ENCODE data around the gene BAHCC1. TPM values are rescaled to one million over a fixed set of nuclear protein-coding genes. Genes with fewer than 3 reads are reported as not detected.

Gene BAHCC1
- total and polyA plus RNA-seq, 9 of the 15 experiments (the other 6 are each of a cell fraction or from before 2014, with no cell fraction given) = 0.14 to 26.9 (median 5.0) TPM

DNA sequence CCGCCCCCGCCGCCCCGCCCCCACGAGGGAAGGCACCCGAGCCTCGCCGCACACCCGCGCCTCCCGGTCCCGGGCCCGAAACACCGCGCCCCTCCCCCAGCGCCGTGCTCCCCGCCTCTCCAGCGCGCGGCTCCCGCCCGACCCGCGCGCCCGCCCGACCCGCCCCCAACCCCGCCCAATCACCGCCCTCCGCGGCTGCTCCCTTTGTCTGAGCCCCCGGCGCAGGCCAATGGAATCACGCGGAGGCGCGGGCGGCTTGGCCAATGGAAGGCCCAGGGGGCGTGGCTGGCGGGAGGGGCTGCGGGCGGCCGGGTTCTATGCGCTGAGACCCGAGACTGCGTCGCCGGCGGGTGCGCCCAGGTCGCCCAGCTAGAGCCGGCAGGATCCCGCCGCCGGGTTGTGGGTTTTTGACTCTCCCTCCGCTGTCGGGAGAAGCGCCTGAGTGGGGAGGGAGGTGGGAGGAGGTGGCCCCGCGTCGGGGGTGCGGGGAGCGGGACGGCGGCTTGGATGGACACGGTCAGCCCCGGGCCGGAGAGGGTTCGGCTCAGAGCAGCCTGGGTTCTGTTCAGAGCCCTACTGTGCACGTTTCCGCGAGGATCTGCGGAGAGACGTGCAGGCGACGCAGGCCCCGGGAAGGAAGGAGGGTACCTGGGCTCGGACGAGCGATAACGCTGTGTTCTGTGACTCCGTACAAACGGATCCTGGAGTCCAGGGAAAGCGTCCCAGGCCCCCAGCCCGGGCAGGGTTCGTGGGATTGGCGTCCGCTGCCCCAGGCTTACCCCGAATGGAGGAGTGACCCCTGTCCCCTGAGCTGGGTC, 49.0 kb upstream of the BAHCC1 start (continued):
- TF ChIP-seq SMARCC2 (IDR thresholded peaks at IDR 0.05; ENCODE audit: low read depth) (no peak), KLF1 (tag; IDR thresholded peaks at IDR 0.05) (no peak), ZNF408 (CRISPR knock-in tag; IDR thresholded peaks at IDR 0.05; ENCODE audit: low read depth) (no peak), FIP1L1 (IDR thresholded peaks at IDR 0.05; ENCODE audit: low read depth, low read length, poor library complexity, severe bottlenecking) (no peak), ZKSCAN3 (CRISPR knock-in tag; IDR thresholded peaks at IDR 0.05) (no peak), ZBTB7A (IDR thresholded peaks at IDR 0.05; ENCODE audit: borderline replicate concordance, control insufficient read depth, low read depth, low read length) (no peak), MCM5 (IDR thresholded peaks at IDR 0.05; ENCODE audit: low read depth) (no peak), L3MBTL2 (IDR thresholded peaks at IDR 0.05) (peak; percentile 54), RBM15 (IDR thresholded peaks at IDR 0.05; ENCODE audit: insufficient read depth, low read length) (no peak), ZNF785 (CRISPR knock-in tag; IDR thresholded peaks at IDR 0.05) (no peak), BRF1 (IDR thresholded peaks at IDR 0.05; ENCODE audit: borderline replicate concordance, extremely low read depth, insufficient read length) (no peak), PHF20 (IDR thresholded peaks at IDR 0.05; ENCODE audit: partially characterized antibody) (peak; percentile 66), MEF2D (tag; conservative IDR thresholded peaks at IDR 0.05; ENCODE audit: low read depth) (no peak), ZNF239 (CRISPR knock-in tag; IDR thresholded peaks at IDR 0.05) (no peak), TARDBP (IDR thresholded peaks at IDR 0.05) (no peak)
- TF ChIP-seq, protein P1, sequence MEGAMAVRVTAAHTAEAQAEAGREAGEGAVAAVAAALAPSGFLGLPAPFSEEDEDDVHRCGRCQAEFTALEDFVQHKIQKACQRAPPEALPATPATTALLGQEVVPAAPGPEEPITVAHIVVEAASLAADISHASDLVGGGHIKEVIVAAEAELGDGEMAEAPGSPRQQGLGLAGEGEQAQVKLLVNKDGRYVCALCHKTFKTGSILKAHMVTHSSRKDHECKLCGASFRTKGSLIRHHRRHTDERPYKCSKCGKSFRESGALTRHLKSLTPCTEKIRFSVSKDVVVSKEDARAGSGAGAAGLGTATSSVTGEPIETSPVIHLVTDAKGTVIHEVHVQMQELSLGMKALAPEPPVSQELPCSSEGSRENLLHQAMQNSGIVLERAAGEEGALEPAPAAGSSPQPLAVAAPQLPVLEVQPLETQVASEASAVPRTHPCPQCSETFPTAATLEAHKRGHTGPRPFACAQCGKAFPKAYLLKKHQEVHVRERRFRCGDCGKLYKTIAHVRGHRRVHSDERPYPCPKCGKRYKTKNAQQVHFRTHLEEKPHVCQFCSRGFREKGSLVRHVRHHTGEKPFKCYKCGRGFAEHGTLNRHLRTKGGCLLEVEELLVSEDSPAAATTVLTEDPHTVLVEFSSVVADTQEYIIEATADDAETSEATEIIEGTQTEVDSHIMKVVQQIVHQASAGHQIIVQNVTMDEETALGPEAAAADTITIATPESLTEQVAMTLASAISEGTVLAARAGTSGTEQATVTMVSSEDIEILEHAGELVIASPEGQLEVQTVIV (CRISPR knock-in tag; IDR thresholded peaks at IDR 0.05; ENCODE audit: borderline replicate concordance) = no peak
- TF ChIP-seq, protein P2, sequence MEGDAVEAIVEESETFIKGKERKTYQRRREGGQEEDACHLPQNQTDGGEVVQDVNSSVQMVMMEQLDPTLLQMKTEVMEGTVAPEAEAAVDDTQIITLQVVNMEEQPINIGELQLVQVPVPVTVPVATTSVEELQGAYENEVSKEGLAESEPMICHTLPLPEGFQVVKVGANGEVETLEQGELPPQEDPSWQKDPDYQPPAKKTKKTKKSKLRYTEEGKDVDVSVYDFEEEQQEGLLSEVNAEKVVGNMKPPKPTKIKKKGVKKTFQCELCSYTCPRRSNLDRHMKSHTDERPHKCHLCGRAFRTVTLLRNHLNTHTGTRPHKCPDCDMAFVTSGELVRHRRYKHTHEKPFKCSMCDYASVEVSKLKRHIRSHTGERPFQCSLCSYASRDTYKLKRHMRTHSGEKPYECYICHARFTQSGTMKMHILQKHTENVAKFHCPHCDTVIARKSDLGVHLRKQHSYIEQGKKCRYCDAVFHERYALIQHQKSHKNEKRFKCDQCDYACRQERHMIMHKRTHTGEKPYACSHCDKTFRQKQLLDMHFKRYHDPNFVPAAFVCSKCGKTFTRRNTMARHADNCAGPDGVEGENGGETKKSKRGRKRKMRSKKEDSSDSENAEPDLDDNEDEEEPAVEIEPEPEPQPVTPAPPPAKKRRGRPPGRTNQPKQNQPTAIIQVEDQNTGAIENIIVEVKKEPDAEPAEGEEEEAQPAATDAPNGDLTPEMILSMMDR (IDR thresholded peaks at IDR 0.05 in 2 of 3, conservative IDR thresholded peaks at IDR 0.05 in 1 of 3; ENCODE audit: insufficient read depth in 2 of 3, low read depth in 1 of 3, low read length in 3 of 3) = no peak
- TF ChIP-seq, protein P3, sequence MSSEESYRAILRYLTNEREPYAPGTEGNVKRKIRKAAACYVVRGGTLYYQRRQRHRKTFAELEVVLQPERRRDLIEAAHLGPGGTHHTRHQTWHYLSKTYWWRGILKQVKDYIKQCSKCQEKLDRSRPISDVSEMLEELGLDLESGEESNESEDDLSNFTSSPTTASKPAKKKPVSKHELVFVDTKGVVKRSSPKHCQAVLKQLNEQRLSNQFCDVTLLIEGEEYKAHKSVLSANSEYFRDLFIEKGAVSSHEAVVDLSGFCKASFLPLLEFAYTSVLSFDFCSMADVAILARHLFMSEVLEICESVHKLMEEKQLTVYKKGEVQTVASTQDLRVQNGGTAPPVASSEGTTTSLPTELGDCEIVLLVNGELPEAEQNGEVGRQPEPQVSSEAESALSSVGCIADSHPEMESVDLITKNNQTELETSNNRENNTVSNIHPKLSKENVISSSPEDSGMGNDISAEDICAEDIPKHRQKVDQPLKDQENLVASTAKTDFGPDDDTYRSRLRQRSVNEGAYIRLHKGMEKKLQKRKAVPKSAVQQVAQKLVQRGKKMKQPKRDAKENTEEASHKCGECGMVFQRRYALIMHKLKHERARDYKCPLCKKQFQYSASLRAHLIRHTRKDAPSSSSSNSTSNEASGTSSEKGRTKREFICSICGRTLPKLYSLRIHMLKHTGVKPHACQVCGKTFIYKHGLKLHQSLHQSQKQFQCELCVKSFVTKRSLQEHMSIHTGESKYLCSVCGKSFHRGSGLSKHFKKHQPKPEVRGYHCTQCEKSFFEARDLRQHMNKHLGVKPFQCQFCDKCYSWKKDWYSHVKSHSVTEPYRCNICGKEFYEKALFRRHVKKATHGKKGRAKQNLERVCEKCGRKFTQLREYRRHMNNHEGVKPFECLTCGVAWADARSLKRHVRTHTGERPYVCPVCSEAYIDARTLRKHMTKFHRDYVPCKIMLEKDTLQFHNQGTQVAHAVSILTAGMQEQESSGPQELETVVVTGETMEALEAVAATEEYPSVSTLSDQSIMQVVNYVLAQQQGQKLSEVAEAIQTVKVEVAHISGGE (CRISPR knock-in tag; IDR thresholded peaks at IDR 0.05) = no peak; a peak in 1 of 6 replicates
- TF ChIP-seq, protein P4, sequence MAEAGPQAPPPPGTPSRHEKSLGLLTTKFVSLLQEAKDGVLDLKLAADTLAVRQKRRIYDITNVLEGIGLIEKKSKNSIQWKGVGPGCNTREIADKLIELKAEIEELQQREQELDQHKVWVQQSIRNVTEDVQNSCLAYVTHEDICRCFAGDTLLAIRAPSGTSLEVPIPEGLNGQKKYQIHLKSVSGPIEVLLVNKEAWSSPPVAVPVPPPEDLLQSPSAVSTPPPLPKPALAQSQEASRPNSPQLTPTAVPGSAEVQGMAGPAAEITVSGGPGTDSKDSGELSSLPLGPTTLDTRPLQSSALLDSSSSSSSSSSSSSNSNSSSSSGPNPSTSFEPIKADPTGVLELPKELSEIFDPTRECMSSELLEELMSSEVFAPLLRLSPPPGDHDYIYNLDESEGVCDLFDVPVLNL (CRISPR knock-in tag; IDR thresholded peaks at IDR 0.05; ENCODE audit: low read depth) = no peak
